IPS-NIHi7 (cell line): ENCODE data around the gene PWP1.
"Not testable (repeated sequence)": the region's sequence is repeated elsewhere in the genome, so short reads cannot be mapped to it uniquely, and the experiment has no call there.

Source experiments
- DNase-seq: peaks from one replicate; pipeline ENCODE4 v3.0.0; 2012; ENCODE audit warnings: mixed read lengths; ENCODE audit errors: extremely low spot score

PWP1 gene

DNA sequence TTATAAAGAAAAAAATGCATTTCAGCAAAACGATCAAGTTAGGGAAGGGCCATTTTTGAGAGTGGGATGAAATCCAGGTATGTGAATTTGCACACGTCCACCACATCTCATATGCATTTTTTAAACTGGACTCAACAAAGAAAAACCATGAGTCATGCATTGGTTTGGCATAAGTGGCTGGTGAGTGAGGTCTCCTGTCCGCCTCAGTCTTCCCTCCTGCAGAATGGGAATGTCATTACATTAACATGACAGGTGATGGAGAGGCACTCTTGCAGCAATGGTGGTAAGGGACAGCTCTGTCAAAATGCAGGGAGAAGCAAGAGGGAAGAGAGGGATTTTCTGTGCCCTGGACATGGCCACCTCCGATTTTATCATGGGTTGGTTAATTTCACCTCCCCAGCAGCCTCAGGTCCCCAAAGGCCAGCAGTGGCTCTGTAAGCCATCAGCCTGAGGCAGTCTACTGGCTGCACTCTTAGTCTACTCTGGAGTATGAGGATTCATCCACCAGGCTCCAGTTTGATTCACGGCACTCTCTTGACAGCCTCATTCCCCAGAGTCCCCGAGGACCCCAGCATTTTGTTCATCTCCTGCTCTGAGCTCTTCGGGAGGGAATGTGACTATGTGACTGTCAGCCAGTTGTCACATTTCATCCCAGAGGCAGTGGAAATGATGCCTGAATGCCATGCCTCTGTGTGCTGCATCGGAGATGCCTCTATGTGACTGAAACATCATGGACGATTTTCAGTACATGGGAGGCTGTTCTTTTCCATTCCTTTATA lies 17.1 kb upstream of the PWP1 start:
- no peak for DNase-seq

DNA sequence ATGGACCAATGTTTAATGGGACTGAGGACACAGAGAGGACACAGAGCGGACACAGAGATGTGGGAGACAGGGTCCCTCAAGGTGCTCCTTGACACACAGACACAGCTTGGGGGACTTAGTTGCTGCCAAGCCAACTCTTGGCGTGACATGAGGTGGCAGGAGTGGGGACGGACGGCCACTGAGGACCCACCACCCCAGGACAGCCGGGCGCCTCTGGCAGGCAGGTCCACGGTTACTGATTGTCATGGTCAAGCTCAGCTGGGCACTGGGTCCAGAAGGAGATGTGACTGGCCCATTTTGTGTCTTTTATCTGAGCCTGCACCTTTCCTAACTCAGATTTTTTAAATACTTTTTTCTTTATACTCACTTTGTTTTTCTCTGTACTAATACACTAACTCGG lies 15.7 kb upstream of the PWP1 start:
- no peak for DNase-seq

DNA sequence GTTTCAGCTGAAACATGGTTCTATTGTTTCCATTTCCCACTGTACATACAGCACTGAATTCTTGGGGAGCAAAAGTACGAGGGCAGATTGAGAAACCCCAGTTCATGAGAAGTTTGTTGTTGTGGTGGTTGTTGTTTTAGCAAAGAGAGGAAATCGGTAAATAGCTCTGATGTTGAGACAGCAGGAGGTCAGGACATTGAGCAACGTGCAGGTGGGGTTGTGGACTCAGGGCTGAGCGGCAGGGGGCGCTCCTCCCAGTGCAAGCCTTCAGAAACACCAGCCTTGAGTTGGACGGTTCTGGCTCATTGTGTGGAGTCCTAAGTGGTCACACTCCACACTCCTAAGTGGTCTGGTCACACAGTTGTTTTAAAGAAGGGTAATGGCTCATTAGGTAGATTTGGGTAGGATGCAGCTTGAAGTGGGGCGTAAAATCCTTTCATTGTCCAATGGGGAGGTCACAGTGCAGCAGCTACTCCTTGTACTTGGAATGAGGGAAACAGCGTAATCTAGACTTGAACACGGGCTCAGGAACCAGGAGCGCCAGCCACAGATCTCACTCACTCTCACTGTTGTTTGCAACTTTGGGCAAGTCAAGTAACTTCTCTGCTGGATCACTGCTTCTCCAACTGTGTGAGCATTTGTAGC lies 14.5 kb upstream of the PWP1 start:
- peak; percentile 74 for DNase-seq

DNA sequence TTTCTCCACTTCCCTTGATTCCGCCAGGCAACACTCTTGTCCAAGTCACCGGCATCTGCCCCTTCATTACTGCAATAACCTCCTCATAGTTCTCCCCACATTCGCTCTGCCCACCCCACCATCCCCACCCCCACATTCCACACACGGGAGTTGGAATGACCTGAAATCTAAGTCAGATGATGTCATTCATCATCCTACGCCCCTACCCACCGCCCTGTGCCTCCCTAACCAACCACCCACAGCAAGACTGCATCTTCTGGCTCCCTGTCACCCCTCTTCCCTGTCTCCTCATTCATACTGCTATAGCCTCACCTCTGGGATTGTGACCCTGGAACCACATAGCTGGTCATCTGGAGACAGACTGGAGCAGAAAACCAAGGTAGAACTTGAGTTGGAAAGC lies 7.9 kb upstream of the PWP1 start:
- DNase-seq, result no peak

DNA sequence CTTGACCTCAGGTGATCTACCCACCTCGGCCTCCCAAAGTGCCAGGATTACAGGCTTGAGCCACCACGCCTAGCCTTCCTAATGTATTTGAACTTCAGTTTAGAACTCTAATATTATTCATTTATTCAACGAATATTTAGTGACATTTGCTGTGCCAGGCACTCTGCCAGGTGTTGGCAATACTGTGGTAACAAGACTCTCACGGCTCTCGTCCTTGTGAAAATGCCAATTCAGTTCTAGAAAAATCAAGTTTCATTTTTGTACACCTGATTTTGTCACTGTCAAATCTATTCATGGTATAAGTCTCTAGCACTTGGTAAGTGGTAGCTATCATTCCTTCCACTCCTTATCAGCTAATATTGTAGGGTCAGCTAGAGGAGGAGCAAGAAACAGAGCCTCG lies 6.3 kb upstream of the PWP1 start:
- no peak for DNase-seq

DNA sequence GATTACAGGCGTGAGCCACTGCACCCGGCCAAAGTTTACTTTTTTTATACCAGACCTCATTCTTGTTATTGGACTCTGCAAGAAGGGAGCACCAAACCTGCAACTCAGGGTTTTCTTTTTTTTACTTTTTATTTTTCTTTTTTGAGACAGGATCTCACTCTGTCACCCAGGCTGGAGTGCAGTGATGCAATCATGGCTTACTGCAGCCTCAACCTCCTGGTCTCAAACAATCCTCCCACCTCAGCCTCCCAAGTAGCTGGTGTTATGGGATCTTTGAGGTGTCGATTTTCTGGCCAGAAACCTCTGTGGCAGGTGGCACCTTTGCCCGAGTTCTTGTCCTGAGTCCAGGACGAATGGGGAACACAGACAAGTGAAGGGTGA lies 4.2 kb upstream of the PWP1 start:
- no peak for DNase-seq

DNA sequence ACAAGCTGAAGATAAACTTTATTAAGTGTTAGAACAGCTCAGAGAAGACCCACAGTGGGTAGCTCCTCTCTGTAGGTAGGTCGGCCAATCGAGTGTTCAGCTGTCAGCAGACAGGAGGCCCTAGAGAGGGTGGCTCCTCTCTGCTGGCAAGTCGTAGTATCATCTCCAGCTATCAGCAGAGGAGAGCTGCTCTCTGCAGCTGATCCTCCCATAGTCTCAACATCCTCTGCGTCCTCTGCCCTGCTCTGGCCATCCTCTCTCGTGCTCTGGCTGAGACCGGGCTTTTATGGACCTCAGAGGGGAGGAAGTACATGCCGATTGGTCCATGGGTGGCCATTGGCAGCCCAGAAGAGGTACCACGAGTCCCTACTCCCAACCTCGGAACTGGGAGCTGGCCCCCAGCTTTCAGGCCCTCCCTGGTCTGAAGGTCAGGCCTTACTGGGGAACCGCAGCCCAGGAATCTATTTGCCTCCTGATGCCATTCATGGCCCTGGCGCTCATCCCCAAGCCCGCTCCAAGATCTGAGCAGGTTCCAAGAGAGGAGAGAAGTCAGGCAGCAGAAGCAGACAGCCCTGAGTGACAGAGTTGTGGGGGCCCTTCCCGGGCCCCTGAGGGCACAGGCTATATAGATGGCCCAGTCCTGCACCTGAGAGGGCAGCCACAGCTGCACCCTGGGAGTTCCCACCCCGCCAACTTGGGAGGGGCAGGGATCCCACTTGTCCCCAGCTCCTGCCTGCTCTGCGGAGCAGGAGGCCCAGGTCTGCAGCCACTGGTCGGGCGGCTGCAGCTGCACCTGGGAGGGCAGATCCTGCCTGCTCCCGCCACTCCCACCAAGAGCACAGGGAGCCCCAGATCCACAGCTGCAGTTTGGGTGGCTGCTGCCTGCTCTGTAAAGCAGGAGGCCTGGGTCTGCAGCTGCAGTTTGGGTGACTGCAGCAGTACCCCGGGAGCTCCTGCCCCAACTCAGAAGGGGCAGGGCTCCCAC lies 3.5 kb upstream of the PWP1 start:
- DNase-seq, result no peak

DNA sequence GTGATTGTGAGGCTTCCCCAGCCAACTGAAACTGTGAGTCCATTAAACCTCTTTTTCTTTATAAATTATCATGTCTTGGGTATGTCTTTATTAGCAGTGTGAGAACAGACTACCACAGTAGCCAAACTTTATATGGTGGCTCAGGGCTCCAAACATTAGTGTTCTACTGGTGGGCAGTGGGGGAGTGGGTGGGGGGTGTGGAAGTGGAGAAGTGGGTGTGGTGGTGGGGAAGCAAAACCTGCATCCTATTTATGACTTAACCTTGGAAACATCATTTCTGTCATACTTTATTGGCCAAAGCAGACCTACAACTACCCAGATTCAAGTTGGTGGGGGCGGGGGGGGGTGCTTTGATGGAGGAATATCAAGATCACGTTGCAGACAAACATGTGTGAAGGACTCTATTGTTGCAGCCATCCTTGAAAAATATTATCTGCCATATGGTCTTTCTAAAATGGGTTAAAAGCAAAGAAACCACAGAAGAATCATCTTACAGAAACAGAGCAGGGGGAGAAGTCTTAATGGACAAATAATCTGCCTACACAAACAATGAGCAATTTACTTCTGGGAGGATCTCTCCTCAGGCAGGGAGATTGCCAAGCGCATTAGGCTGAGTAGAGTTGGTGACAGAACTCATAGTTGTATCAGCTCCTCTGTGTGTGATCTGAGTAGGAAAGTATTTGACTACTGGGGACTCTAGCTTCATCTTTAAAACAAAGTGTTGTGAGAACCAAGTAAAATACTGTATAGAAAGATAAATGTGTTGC lies 1.4 kb upstream of the PWP1 start:
- no peak for DNase-seq

DNA sequence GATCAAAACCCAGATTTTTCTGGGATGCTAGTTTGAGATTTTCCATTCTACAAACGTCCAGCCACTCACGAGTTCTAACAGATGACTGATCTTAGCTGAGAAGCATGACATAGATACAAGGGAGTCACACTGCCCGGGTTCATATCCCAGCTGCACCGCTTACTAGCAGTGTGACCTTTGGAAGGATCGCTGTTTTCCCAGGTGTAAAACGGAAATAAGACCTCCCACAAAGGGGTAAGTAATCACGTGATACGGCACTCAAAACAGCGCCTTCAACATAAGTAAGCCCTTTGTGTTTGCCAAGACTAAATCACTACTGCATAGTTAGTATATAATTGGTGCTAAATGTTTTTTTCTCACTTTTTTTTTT lies 624 bp upstream of the PWP1 start:
- DNase-seq, result peak; percentile 57

DNA sequence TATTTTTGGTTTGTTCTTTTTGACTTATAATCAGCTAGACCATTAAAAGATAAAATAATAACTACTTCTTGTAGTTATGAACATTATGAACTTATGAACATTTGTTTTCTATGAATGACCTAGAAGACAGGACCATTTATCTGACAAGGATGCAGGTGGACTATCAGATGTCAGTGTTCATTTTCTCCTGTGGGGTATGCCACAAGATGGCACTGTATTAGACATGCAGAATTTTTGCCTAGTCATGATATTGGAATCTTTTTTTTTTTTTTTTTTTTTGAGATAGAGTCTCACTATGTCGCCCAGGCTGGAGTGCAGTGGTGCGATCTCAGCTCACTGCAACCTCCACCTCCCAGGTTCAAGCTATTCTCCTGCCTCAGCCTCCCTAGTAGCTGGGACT lies 10.2 kb downstream of the PWP1 start:
- not testable (repeated sequence) for DNase-seq

DNA sequence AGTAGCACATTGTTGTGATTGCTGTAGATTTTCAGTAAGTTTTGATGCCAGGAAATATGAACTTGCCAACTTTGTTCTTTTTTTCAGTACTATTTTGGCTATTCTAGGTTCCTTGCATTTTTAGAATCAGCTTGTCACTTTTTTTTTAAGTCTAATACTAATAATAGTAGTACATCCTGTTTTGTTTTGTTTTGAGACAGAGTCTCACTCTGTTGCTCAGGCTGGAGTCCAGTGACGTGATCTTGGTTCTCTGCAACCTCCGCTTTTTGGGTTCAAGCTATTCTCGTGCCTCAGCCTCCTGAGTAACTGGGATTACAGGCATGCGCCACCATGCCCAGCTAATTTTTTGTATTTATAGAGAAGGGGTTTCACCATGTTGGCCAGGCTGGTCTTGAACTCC lies 16.5 kb downstream of the PWP1 start:
- DNase-seq, result no peak

DNA sequence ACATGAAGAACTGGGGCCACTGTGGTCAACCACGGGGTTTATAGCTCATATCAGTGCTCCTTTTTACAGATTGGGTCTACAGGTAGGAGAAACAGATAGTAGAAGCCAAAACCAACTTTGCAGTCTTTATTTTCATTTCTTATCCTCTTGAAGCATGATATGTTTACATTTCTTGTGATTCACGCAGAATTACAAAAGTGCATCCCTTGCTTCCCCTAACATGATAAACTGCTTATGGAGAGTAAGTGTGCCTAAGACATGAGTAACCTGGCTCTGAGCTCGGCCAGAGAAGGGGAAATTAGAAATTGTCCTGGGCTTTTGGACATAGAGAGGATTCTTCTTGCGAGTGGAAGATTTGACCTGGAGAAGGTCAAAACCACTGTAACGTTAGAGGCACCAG lies 18.4 kb downstream of the PWP1 start:
- no peak for DNase-seq

DNA sequence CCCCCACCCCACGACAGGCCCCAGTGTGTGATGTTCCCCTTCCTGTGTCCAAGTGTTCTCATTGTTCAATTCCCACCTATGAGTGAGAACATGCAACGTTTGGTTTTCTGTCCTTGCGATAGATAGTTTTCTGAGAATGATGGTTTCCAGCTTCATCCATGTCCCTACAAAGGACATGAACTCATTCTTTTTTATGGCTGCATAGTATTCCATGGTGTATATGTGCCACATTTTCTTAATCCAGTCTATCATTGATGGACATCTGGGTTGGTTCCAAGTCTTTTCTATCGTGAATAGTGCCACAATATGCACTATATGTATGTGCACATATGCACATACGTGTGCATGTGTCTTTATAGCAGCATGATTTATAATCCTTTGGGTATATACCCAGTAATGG lies 19.9 kb downstream of the PWP1 start:
- not testable (repeated sequence) for DNase-seq

DNA sequence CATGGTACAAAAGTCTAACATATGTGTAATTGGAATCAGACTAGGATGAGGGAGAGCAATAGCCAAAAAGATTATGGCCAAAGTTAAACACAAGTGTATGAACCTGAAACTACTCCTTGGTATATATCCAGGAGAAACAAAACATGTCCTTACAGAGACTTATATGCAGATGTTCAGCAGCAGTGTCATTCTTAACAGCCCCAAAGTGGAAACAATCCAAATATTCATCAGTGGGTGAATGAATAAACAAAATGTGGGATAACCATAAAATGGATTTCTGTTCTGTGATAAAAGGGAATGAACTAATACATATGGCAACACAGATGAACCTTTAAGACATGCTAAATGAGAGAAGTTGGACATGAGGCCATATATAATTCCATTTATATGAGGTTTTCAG lies 30.2 kb downstream of the PWP1 start:
- no peak for DNase-seq

DNA sequence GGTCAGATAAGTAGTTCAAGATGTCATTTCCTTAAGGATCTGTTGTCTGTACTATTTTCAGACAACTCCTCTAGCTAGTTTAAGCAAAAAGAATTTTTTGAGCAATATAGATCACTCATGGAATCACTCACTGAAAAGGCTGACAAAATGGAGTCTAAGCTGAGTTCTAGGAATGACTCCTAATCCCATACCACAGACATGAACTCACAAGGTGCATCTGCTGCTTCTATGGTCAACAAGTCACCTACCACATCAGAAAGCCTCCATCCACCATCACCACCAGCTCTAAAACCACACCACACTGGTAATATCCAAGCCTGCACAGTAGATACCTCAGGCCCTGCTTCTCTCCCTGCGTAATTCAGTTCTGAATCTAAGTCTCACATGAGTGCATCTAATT lies 33.0 kb downstream of the PWP1 start:
- DNase-seq, result no peak

DNA sequence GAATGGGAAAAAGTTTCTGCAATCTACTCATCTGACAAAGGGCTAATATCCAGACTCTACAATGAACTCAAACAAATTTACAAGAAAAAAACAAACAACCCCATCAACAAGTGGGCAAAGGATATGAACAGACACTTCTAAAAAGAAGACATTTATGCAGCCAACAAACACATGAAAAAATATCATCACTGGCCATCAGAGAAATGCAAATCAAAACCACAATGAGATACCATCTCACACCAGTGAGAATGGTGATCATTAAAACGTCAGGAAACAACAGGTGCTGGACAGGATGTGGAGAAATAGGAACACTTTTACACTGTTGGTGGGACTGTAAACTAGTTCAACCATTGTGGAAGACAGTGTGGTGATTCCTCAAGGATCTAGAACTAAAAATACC lies 41.7 kb downstream of the PWP1 start:
- DNase-seq, result not testable (repeated sequence)

DNA sequence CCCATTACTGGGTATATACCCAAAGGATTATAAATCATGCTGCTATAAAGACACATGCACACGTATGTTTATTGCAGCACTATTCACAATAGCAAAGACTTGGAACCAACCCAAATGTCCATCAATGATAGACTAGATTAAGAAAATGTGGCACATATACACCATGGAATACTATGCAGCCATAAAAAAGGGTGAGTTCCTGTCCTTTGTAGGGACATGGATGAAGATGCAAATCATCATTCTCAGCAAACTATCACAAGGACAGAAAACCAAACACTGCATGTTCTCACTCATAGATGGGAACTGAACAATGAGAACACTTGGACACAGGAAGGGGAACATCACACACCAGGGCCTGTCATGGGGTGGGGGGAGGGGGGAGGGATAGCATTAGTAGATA lies 42.1 kb downstream of the PWP1 start:
- DNase-seq, result not testable (repeated sequence)

DNA sequence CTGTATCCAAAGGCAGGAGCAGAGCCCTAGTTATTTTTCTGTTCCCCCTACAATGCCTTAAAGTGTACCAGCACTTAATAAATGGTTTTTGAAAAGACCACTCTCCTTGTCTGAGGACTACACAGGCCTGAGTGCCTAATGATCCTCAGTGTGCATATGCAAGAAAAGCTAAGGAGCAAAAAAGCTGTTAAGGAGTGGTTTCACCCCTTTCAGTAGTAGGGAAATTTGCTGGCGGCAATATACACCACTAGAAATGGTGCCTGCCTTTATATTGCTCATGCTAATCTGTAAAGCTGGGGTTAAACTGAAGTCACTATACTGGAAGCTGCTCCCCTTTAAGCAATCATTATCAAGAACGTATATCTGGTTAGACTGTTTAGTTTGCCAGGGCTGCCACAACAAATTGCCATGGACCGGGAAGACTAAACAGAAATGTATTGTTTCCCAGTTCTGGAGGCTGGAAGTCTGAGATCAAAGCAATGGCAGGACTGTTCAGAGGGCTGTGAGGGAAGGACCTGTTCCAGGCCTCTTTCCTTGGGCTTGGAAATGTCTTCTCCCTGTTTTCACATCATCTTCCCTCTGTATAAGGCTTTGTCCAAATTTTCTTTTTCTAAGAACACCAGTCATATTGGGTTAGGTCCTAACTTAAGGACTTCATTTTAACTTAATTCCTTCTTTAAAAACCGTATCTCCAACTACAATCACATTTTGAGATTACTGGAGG lies 45.2 kb downstream of the PWP1 start:
- no peak for DNase-seq

DNA sequence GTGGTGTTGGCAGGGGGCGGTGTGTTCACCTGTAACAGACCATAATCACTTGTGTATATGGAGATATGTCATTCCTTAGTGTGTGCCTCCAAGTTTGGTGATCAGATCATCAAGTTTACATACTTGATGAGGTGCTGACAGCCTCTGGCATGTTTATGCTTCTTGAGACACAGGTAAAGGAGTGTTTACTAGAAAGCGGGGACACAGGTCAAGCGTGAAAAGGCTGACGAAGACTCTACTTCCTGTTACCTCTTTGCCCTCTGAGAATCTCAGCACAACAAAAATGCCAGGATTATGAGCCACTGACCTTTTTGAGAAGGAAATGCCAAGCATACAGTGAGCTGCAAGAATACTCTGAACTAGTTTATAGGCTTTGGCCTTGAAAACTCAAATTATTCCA lies 45.8 kb downstream of the PWP1 start:
- no peak for DNase-seq

DNA sequence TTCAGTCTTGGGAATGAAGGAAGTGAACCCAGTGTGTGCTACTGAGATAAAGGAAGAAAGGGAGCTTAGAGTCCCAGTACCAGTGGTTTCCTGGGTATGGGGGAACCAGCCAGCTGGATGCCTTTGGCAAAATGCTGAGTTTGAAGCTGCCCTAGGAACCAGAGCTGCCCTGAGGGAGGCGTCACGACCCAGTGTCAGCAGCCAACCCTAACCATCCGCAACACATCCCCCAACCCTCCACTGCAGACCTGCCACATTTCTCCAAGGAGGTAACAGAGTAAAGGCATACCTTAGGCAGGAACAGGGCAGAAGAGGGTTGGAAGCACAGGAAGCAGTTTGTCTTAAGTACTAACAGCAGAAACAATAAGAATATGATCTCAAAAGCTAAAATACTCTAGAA lies 46.8 kb downstream of the PWP1 start:
- peak; percentile 21 for DNase-seq

DNA sequence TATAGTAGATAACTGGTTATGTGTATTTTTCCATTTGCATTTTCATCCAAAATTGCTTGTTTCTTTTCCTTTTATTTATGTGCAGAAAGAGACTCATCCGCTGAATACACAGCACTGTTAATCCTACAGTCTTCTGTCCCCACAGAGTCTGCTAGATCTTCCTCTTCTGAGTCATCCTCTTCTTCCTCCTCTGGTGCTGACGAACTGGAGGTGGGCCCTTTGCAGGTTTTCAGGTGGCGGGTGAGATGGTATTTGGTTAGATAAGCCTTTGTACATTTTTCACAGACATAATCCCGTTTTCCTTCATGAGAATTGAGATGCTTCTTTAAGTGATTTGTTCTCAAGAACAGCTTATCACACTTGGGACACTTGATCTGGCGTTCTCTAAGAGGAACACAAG lies 48.5 kb downstream of the PWP1 start:
- no peak for DNase-seq
